Measurements from ENCODE around the gene PPP5C. TPM values are rescaled to one million over a fixed set of nuclear protein-coding genes. Genes with fewer than 3 reads are reported as not detected.
"Not testable (repeated sequence)": the region's sequence is repeated elsewhere in the genome, so short reads cannot be mapped to it uniquely, and the experiment has no call there.

The PPP5C gene
- total RNA-seq, 5 donors from 2014 or later (not counting 1 experiment from before 2014, with no cell fraction given): 40.3 to 59.7 (median 42.8) TPM

GRCh38 chr19:46303691-46304397 is 43.0 kb upstream of the PPP5C start:
- DNase-seq: peak in 1 of 35 experiments; percentile 3
- POLR2A ChIA-PET: no interaction called here
- H3K36me3 Mint-ChIP-seq: peaks cover 4% of the 10 kb centered on the region

GRCh38 chr19:46306501-46306900 is 40.4 kb upstream of the PPP5C start:
- no peaks in the 10 kb centered on the region for H3K36me3 ChIP-seq (ENCODE audit: control insufficient read depth in 2 of 2, extremely low read depth in 1 of 2, insufficient read depth in 1 of 2, low read length in 1 of 2)
- CTCF ChIA-PET: no interaction called here

More at GRCh38 chr19:46303691-46304397, 43.0 kb upstream of the PPP5C start:
- CTCF ChIA-PET: no interaction called here
- no peaks in the 10 kb centered on the region for H3K9me3 ChIP-seq
- no peak overlapping the region for H3K4me3 Mint-ChIP-seq
- H3K27ac ChIP-seq (ENCODE audit: low read length): no peak overlapping the region
- H3K27me3 ChIP-seq (replicated peaks in 1 of 2; ENCODE audit: control insufficient read depth in 2 of 2, extremely low read depth in 1 of 2, insufficient read depth in 2 of 2, low read length in 1 of 2): peaks cover 0 to 14% of the 10 kb centered on the region in 2 experiments
- 93% methylated on average over 47 of the region's 56 CpGs for WGBS (ENCODE audit: insufficient coverage)
- no peak for ATAC-seq (replicated peaks in 1 of 4)
- H3K9me3 Mint-ChIP-seq: peaks cover 0 to 16% (median 2%) of the 10 kb centered on the region in 3 donors
- H3K27ac Mint-ChIP-seq: no peak overlapping the region
- H3K36me3 ChIP-seq (ENCODE audit: control insufficient read depth in 2 of 2, extremely low read depth in 1 of 2, insufficient read depth in 1 of 2, low read length in 1 of 2): no peaks in the 10 kb centered on the region
- peaks cover under 1 to 3% of the 10 kb centered on the region in 2 donors for H3K27me3 Mint-ChIP-seq
- no peak overlapping the region for H3K4me3 ChIP-seq (ENCODE audit: control insufficient read depth in 1 of 2, extremely low read depth in 1 of 2, low read length in 1 of 2)
- no peaks in the 10 kb centered on the region for H3K4me1 ChIP-seq (ENCODE audit: control insufficient read depth in 1 of 2, extremely low read depth in 1 of 2, insufficient read depth in 2 of 2, low read length in 2 of 2)
- no peaks in the 10 kb centered on the region for H3K4me1 Mint-ChIP-seq

GRCh38 chr19:46308510-46308909 is 38.4 kb upstream of the PPP5C start:
- ChIA-PET POLR2A (no interaction called here), CTCF (no interaction called here)
- Histone ChIP-seq H3K4me3 (ENCODE audit: control insufficient read depth in 1 of 2, extremely low read depth in 1 of 2, low read length in 1 of 2) (no peak overlapping the region), H3K36me3 (ENCODE audit: control insufficient read depth in 2 of 2, extremely low read depth in 1 of 2, insufficient read depth in 1 of 2, low read length in 1 of 2) (no peaks in the 10 kb centered on the region), H3K27me3 (replicated peaks in 1 of 2; ENCODE audit: control insufficient read depth in 2 of 2, extremely low read depth in 1 of 2, insufficient read depth in 2 of 2, low read length in 1 of 2) (peaks cover 0 to 6% of the 10 kb centered on the region in 2 experiments), H3K4me1 (ENCODE audit: control insufficient read depth in 1 of 2, extremely low read depth in 1 of 2, insufficient read depth in 2 of 2, low read length in 2 of 2) (no peaks in the 10 kb centered on the region), H3K9me3 (no peaks in the 10 kb centered on the region), H3K27ac (ENCODE audit: low read length) (no peak overlapping the region)
- DNase-seq: no peak
- Mint-ChIP-seq H3K4me1 (no peaks in the 10 kb centered on the region), H3K27me3 (no peaks in the 10 kb centered on the region), H3K36me3 (peaks cover 4% of the 10 kb centered on the region), H3K27ac (no peak overlapping the region), H3K9me3 (peaks cover 0 to 16% (median 2%) of the 10 kb centered on the region in 3 donors), H3K4me3 (no peak overlapping the region)
- no peak for ATAC-seq (replicated peaks in 1 of 4)
- WGBS (ENCODE audit: insufficient coverage): 92% methylated on average over 11 of the region's 15 CpGs

More at GRCh38 chr19:46306501-46306900, 40.4 kb upstream of the PPP5C start:
- H3K27me3 ChIP-seq (replicated peaks in 1 of 2; ENCODE audit: control insufficient read depth in 2 of 2, extremely low read depth in 1 of 2, insufficient read depth in 2 of 2, low read length in 1 of 2): no peaks in the 10 kb centered on the region
- no peaks in the 10 kb centered on the region for H3K9me3 ChIP-seq
- H3K4me1 Mint-ChIP-seq: no peaks in the 10 kb centered on the region
- no peak for DNase-seq
- WGBS (ENCODE audit: insufficient coverage): no CpG with 5 or more reads among the region's 3 CpGs
- peaks cover 0 to 16% (median 2%) of the 10 kb centered on the region in 3 donors for H3K9me3 Mint-ChIP-seq
- H3K27ac ChIP-seq (ENCODE audit: low read length): no peak overlapping the region
- no peak for ATAC-seq (replicated peaks in 1 of 4)
- no peak overlapping the region for H3K4me3 Mint-ChIP-seq
- no peaks in the 10 kb centered on the region for H3K27me3 Mint-ChIP-seq
- no peak overlapping the region for H3K27ac Mint-ChIP-seq
- POLR2A ChIA-PET: no interaction called here
- no peak overlapping the region for H3K4me3 ChIP-seq (ENCODE audit: control insufficient read depth in 1 of 2, extremely low read depth in 1 of 2, low read length in 1 of 2)
- H3K4me1 ChIP-seq (ENCODE audit: control insufficient read depth in 1 of 2, extremely low read depth in 1 of 2, insufficient read depth in 2 of 2, low read length in 2 of 2): no peaks in the 10 kb centered on the region
- H3K36me3 Mint-ChIP-seq: peaks cover 4% of the 10 kb centered on the region

GRCh38 chr19:46309056-46309455 is 37.8 kb upstream of the PPP5C start:
- CTCF ChIA-PET: no interaction called here
- no peak overlapping the region for H3K27ac ChIP-seq (ENCODE audit: low read length)
- no peaks in the 10 kb centered on the region for H3K9me3 ChIP-seq
- Mint-ChIP-seq H3K4me1 (no peaks in the 10 kb centered on the region), H3K27me3 (no peaks in the 10 kb centered on the region), H3K4me3 (no peak overlapping the region), H3K9me3 (peaks cover 0 to 16% (median 2%) of the 10 kb centered on the region in 3 donors), H3K36me3 (peaks cover 4% of the 10 kb centered on the region), H3K27ac (peak overlapping the region in 1 of 2 donors; percentile 65)
- H3K27me3 ChIP-seq (replicated peaks in 1 of 2; ENCODE audit: control insufficient read depth in 2 of 2, extremely low read depth in 1 of 2, insufficient read depth in 2 of 2, low read length in 1 of 2): peaks cover 0 to 6% of the 10 kb centered on the region in 2 experiments
- POLR2A ChIA-PET: no interaction called here
- H3K4me3 ChIP-seq (ENCODE audit: control insufficient read depth in 1 of 2, extremely low read depth in 1 of 2, low read length in 1 of 2): no peak overlapping the region
- ATAC-seq (replicated peaks in 1 of 4) (no peak), DNase-seq (no peak)
- 82% methylated on average over 10 of the region's 10 CpGs for WGBS (ENCODE audit: insufficient coverage)
- H3K4me1 ChIP-seq (ENCODE audit: control insufficient read depth in 1 of 2, extremely low read depth in 1 of 2, insufficient read depth in 2 of 2, low read length in 2 of 2): no peaks in the 10 kb centered on the region
- no peaks in the 10 kb centered on the region for H3K36me3 ChIP-seq (ENCODE audit: control insufficient read depth in 2 of 2, extremely low read depth in 1 of 2, insufficient read depth in 1 of 2, low read length in 1 of 2)

GRCh38 chr19:46311444-46311843 is 35.4 kb upstream of the PPP5C start:
- Mint-ChIP-seq H3K4me3 (no peak overlapping the region), H3K27me3 (no peaks in the 10 kb centered on the region), H3K36me3 (no peaks in the 10 kb centered on the region), H3K9me3 (peaks cover 0 to 7% (median 2%) of the 10 kb centered on the region in 3 donors), H3K27ac (no peak overlapping the region), H3K4me1 (no peaks in the 10 kb centered on the region)
- ATAC-seq (replicated peaks in 1 of 4): no peak
- Histone ChIP-seq H3K36me3 (ENCODE audit: control insufficient read depth in 2 of 2, extremely low read depth in 1 of 2, insufficient read depth in 1 of 2, low read length in 1 of 2) (no peaks in the 10 kb centered on the region), H3K4me3 (ENCODE audit: control insufficient read depth in 1 of 2, extremely low read depth in 1 of 2, low read length in 1 of 2) (no peak overlapping the region), H3K27ac (ENCODE audit: low read length) (no peak overlapping the region), H3K4me1 (ENCODE audit: control insufficient read depth in 1 of 2, extremely low read depth in 1 of 2, insufficient read depth in 2 of 2, low read length in 2 of 2) (no peaks in the 10 kb centered on the region), H3K27me3 (replicated peaks in 1 of 2; ENCODE audit: control insufficient read depth in 2 of 2, extremely low read depth in 1 of 2, insufficient read depth in 2 of 2, low read length in 1 of 2) (peaks cover 0 to 6% of the 10 kb centered on the region in 2 experiments), H3K9me3 (no peaks in the 10 kb centered on the region)
- ChIA-PET CTCF (no interaction called here), POLR2A (no interaction called here)
- WGBS (ENCODE audit: insufficient coverage): 100% methylated on average over 3 of the region's 5 CpGs
- no peak for DNase-seq

GRCh38 chr19:46313540-46314469 is 33.1 kb upstream of the PPP5C start:
- POLR2A ChIA-PET; H3K9me3 Mint-ChIP-seq; H3K36me3 ChIP-seq (ENCODE audit: control insufficient read depth in 2 of 2, extremely low read depth in 1 of 2, insufficient read depth in 1 of 2, low read length in 1 of 2); DNase-seq; H3K4me3 Mint-ChIP-seq; H3K27ac Mint-ChIP-seq; H3K27me3 Mint-ChIP-seq; H3K27me3 ChIP-seq (replicated peaks in 1 of 2; ENCODE audit: control insufficient read depth in 2 of 2, extremely low read depth in 1 of 2, insufficient read depth in 2 of 2, low read length in 1 of 2); H3K4me3 ChIP-seq (ENCODE audit: control insufficient read depth in 1 of 2, extremely low read depth in 1 of 2, low read length in 1 of 2); ATAC-seq (replicated peaks in 1 of 4); H3K4me1 ChIP-seq (ENCODE audit: control insufficient read depth in 1 of 2, extremely low read depth in 1 of 2, insufficient read depth in 2 of 2, low read length in 2 of 2); H3K36me3 Mint-ChIP-seq; H3K27ac ChIP-seq (ENCODE audit: low read length); H3K9me3 ChIP-seq; CTCF ChIA-PET; H3K4me1 Mint-ChIP-seq: not testable (repeated sequence)
- WGBS (ENCODE audit: insufficient coverage): 100% methylated on average over 1 of the region's 14 CpGs

All from T-cell (primary cell).